Measurements from ENCODE around the gene SVOPL. TPM values are rescaled to one million over a fixed set of nuclear protein-coding genes. Genes with fewer than 3 reads are reported as not detected.

The SVOPL gene
- total and polyA plus RNA-seq, 10 donors: 0.13 to 0.97 (median 0.17) TPM; not detected in 7

- 6 to 26% (median 14%) methylated on average over 5 of the region's 5 CpGs for WGBS, 5 donors
- H3K4me1 ChIP-seq: peaks cover 4 to 20% (median 17%) of the 10 kb centered on the region in 6 donors
- no peak for TF ChIP-seq POLR2AphosphoS5 (IDR thresholded peaks at IDR 0.05)
- TF ChIP-seq CTCF (IDR thresholded peaks at IDR 0.05 in 8 of 11, conservative IDR thresholded peaks at IDR 0.05 in 3 of 11): no peak
- no peak for TF ChIP-seq POLR2A (IDR thresholded peaks at IDR 0.05)
- H3K4me3 ChIP-seq: no peak overlapping the region
- H3K36me3 ChIP-seq: no peaks in the 10 kb centered on the region
- DNase-seq: no peak
- no peaks in the 10 kb centered on the region for H3K9me3 ChIP-seq
- peaks cover 0 to 5% (median 0%) of the 10 kb centered on the region in 7 donors for H3K27me3 ChIP-seq (replicated peaks in 1 of 7)
- intact Hi-C loops (cut with DNase I; ENCODE audit: low total_unique reads): no loop called here
- H3K27ac ChIP-seq: no peak overlapping the region
These were observed 75.3 kb downstream of the SVOPL start for GRCh38 chr7:138625849-138626230.

- H3K4me3 ChIP-seq: no peak overlapping the region
- no peak for DNase-seq
- 0 to 3% (median 1%) methylated on average over 3 of the region's 3 CpGs for WGBS, 5 donors
- intact Hi-C loops (cut with DNase I; ENCODE audit: low total_unique reads): no loop called here
- TF ChIP-seq POLR2AphosphoS5 (IDR thresholded peaks at IDR 0.05) (no peak), POLR2A (IDR thresholded peaks at IDR 0.05) (no peak), CTCF (IDR thresholded peaks at IDR 0.05 in 8 of 11, conservative IDR thresholded peaks at IDR 0.05 in 3 of 11) (no peak)
- no peaks in the 10 kb centered on the region for H3K36me3 ChIP-seq
- peaks cover 4 to 20% (median 17%) of the 10 kb centered on the region in 6 donors for H3K4me1 ChIP-seq
- no peak overlapping the region for H3K27ac ChIP-seq
- no peaks in the 10 kb centered on the region for H3K9me3 ChIP-seq
- peaks cover 0 to 5% (median 0%) of the 10 kb centered on the region in 7 donors for H3K27me3 ChIP-seq (replicated peaks in 1 of 7)
These were observed 75.9 kb downstream of the SVOPL start for GRCh38 chr7:138625084-138625848.

DNA sequence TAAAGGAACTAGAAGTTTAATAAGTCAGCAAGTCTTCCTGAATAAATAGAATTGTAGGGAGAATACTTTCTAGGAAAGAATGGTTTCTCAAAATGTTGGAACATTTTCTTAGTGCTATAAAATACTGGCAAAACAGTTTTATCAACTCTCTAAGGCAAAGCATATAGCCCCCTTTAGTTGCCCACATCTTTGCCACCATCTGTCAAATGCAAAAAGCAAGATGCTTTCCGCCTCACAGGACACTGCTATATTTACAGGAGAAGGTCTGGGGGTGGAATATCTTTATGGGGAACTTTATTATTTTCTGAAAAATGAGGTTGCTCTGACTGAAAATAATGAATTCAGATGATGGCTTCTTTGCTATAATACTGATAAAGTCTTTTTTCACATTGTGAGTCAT, 78.3 kb downstream of the SVOPL start:
- DNase-seq: no peak
- 78 to 96% (median 92%) methylated on average over 1 of the region's 1 CpG for WGBS, 5 donors
- Histone ChIP-seq H3K4me1 (peaks cover 4 to 20% (median 17%) of the 10 kb centered on the region in 6 donors), H3K36me3 (no peaks in the 10 kb centered on the region), H3K27me3 (replicated peaks in 1 of 7) (peaks cover 0 to 5% (median 0%) of the 10 kb centered on the region in 7 donors), H3K4me3 (no peak overlapping the region), H3K9me3 (no peaks in the 10 kb centered on the region), H3K27ac (no peak overlapping the region)
- no peak for TF ChIP-seq CTCF (IDR thresholded peaks at IDR 0.05 in 8 of 11, conservative IDR thresholded peaks at IDR 0.05 in 3 of 11)
- TF ChIP-seq POLR2A (IDR thresholded peaks at IDR 0.05): no peak
- no peak for TF ChIP-seq POLR2AphosphoS5 (IDR thresholded peaks at IDR 0.05)
- intact Hi-C loops (cut with DNase I; ENCODE audit: low total_unique reads): no loop called here

DNA sequence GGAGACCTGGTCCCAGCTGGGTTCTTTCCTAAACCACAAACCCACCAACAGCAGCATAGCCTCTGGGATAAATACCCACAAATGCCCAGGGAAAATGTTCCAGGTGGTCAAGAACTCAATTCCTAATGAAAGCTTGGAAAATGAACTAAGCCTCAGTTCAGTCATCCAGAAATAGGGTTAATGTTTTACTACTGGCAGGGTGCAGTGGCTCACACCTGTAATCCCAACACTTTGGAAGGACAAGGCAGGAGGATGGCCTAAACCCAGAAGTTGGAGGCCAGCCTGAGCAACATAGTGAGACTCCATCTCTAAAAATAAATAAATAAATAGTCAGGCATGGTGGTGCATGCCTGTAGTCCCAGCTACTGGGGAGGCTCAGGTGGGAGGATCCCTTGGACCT, 82.2 kb downstream of the SVOPL start:
- no peak overlapping the region for H3K27ac ChIP-seq
- no peaks in the 10 kb centered on the region for H3K4me1 ChIP-seq
- H3K9me3 ChIP-seq: no peaks in the 10 kb centered on the region
- TF ChIP-seq POLR2A (IDR thresholded peaks at IDR 0.05) (no peak), CTCF (IDR thresholded peaks at IDR 0.05 in 8 of 11, conservative IDR thresholded peaks at IDR 0.05 in 3 of 11) (no peak), POLR2AphosphoS5 (IDR thresholded peaks at IDR 0.05) (no peak)
- no peak for DNase-seq
- intact Hi-C loops (cut with DNase I; ENCODE audit: low total_unique reads): no loop called here
- H3K27me3 ChIP-seq (replicated peaks in 1 of 7): peaks cover 0 to 4% (median 0%) of the 10 kb centered on the region in 7 donors
- no peak overlapping the region for H3K4me3 ChIP-seq
- H3K36me3 ChIP-seq: no peaks in the 10 kb centered on the region

Measured in spleen (tissue), 11 donors.